ENCODE data around the gene GDPD3.

- TF ChIP-seq CTCF (IDR thresholded peaks at IDR 0.05) (no peak), POLR2A (IDR thresholded peaks at IDR 0.05) (no peak)
These were observed 39.2 kb upstream of the GDPD3 start for GRCh38 chr16:30152517-30152916.

Data from vagina (tissue), 2 donors.